Breast epithelium (tissue), 4 donors: Measurements from ENCODE around the gene EIF2B2. TPM values are rescaled to one million over a fixed set of nuclear protein-coding genes. Genes with fewer than 3 reads are reported as not detected.
A peak's percentile ranks its signal among the peaks of the same experiment; 100 is the strongest.

ENCODE experiments used
- DNase-seq, 2 donors: peaks; one replicate each; pipeline ENCODE4 v3.0.0-alpha.2; 2019; ENCODE audit warnings: low spot score in 2 of 2
- H3K27ac ChIP-seq, 2 donors: fragments of 200-600 bp; sonication (generic) in 1 of 2; one replicate each; pipeline ENCODE4 v1.5.1; 2016 to 2019; ENCODE audit warnings: mild to moderate bottlenecking in 1 of 2
- H3K27me3 ChIP-seq, 2 donors: fragments of 200-600 bp; sonication (generic) in 1 of 2; one replicate each; pipeline versions ENCODE4 v1.5.1 to v1.6.0; 2017 to 2019; ENCODE audit warnings: control low read depth in 1 of 2, mild to moderate bottlenecking in 1 of 2
- H3K36me3 ChIP-seq: fragments of 200-600 bp; one replicate; pipeline ENCODE4 v1.5.1; 2019
- H3K4me1 ChIP-seq, 2 donors: fragments of 200-600 bp; sonication (generic); one replicate each; pipeline ENCODE4 v1.5.1; 2016 to 2019; ENCODE audit warnings: control low read depth in 1 of 2
- H3K4me3 ChIP-seq, 3 donors: fragments of 200-600 bp; sonication (generic); 1 replicate in 2 of 3; 2 replicates in 1 of 3; pipeline ENCODE4 v1.5.1; 2016 to 2019; ENCODE audit warnings: mild to moderate bottlenecking in 3 of 3, moderate library complexity in 2 of 3
- H3K9me3 ChIP-seq, 2 donors: fragments of 200-600 bp; sonication (generic) in 1 of 2; one replicate each; pipeline ENCODE4 v1.5.1; 2016 to 2019; ENCODE audit warnings: control low read depth in 1 of 2
- POLR2A ChIP-seq: fragments of 450-650 bp; IDR thresholded peaks from one replicate; pipeline ENCODE4 v1.6.1; 2016; ENCODE audit warnings: antibody characterized with exemption, mild to moderate bottlenecking, moderate library complexity
- POLR2AphosphoS5 ChIP-seq, 3 donors: sonication (generic); formaldehyde crosslinking; IDR thresholded peaks; one replicate each; pipeline ENCODE4 v1.6.1; 2017; ENCODE audit warnings: antibody characterized with exemption in 3 of 3
- intact Hi-C: fragments of 100-400 bp; cut with DNase I; formaldehyde crosslinking; loops from one replicate; pipeline ENCODE4 v1.15.1; 2023; ENCODE audit warnings: low total_unique reads
- total RNA-seq, 3 donors: library from RNA; depleted of rRNA; stranded (reverse); fragments of >200 nt; gene quantifications; one replicate each; pipeline ENCODE4 v1.1.0, GENCODE V29; 2016
- TF ChIP-seq, protein P1 (sequence below), 3 donors: fragments of 450-650 bp; IDR thresholded peaks; one replicate each; pipeline ENCODE4 v1.5.1; 2016 to 2017; ENCODE audit warnings: antibody characterized with exemption in 3 of 3, mild to moderate bottlenecking in 3 of 3, moderate library complexity in 3 of 3

The EIF2B2 gene
- total RNA-seq, 3 donors from 2014 or later: 31.8 to 40.3 (median 36.0) TPM

DNA sequence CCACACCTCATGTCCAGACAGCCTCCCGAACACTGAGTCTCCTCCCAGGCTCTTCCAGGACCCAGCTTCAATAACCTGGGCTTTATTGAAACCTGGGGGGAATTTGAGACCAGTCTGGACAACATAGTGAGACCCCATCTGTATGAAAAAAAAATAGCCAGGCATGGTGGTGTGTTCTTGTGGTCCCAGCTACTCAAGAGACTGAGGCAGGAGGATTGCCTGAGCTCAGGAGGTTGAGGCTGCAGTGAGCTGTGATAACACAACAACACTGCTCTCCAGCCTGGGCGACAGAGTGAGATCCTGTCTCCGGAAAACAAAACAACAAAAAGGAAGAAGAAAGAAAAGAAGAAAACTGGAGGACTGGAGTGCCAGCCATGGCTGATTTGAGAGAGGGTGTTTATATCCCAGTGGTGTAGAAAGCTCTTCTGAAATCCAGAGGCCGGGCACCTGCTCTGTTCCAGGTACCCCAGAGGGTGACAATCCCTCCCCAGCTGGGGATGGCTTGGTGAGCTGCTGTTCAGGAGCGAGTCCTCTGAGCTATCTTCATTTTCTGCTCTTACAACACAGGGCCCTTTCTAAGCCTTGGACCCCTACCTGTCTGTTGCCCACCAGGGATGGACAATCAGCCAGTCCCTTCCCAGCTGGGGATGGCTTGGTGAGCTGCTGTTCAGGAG is 41.3 kb upstream of the EIF2B2 start:
- intact Hi-C loops: no loop called here

DNA sequence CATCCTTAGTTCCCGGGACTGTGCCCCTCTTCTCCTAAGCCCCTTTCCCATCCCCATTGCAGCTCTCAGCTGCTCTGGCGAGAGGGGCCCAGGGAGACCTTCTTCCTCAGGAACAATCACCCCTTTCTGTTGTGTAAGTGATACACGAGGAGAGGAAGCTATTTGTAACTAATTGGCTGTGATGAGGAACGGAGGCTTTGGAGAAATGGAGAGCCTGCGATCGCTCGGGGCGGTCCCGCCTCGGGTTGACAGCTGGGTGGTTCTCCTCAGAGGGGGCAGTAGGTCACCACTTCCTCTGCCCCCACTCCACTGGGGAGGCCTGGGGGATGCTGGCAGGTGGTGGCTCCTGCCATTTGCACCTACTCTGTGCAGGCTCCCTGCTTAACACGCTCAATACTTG is 40.7 kb upstream of the EIF2B2 start:
- Histone ChIP-seq H3K27ac (no peak overlapping the region), H3K27me3 (no peaks in the 10 kb centered on the region), H3K9me3 (no peaks in the 10 kb centered on the region), H3K4me1 (no peaks in the 10 kb centered on the region), H3K4me3 (no peak overlapping the region), H3K36me3 (no peaks in the 10 kb centered on the region)
- no peak for DNase-seq
- intact Hi-C loops: no loop called here
- TF ChIP-seq POLR2AphosphoS5 (IDR thresholded peaks at IDR 0.05): no peak
- no peak for TF ChIP-seq POLR2A
- TF ChIP-seq, protein P1, sequence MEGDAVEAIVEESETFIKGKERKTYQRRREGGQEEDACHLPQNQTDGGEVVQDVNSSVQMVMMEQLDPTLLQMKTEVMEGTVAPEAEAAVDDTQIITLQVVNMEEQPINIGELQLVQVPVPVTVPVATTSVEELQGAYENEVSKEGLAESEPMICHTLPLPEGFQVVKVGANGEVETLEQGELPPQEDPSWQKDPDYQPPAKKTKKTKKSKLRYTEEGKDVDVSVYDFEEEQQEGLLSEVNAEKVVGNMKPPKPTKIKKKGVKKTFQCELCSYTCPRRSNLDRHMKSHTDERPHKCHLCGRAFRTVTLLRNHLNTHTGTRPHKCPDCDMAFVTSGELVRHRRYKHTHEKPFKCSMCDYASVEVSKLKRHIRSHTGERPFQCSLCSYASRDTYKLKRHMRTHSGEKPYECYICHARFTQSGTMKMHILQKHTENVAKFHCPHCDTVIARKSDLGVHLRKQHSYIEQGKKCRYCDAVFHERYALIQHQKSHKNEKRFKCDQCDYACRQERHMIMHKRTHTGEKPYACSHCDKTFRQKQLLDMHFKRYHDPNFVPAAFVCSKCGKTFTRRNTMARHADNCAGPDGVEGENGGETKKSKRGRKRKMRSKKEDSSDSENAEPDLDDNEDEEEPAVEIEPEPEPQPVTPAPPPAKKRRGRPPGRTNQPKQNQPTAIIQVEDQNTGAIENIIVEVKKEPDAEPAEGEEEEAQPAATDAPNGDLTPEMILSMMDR (IDR thresholded peaks at IDR 0.05): no peak

More for the DNA sequence above, 41.3 kb upstream of the EIF2B2 start:
- Histone ChIP-seq H3K36me3 (no peaks in the 10 kb centered on the region), H3K9me3 (no peaks in the 10 kb centered on the region), H3K4me3 (no peak overlapping the region), H3K27me3 (no peaks in the 10 kb centered on the region), H3K4me1 (no peaks in the 10 kb centered on the region), H3K27ac (no peak overlapping the region)
- no peak for TF ChIP-seq POLR2AphosphoS5 (IDR thresholded peaks at IDR 0.05)
- no peak for TF ChIP-seq POLR2A
- TF ChIP-seq, protein P1 (IDR thresholded peaks at IDR 0.05): no peak
- no peak for DNase-seq

DNA sequence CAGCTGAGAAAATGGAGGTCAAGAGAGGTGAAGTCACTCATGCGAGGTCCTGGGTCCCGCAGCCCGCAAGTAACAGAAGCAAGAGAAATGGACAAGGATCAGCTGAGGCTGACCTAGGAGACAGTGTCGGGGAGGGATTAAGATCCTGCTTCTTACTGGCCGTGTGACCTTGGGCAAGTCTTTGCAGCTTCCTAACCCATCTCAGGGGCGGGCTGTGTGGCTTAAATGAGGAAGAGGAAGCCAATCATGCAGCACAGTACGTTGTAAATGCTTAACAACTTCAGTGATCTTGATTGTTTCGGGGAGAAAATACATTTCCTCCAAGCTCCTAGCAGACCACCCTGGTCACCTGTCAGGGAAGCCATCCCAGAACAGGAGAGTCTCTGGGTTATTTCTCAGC is 40.2 kb upstream of the EIF2B2 start:
- no peak for DNase-seq
- Histone ChIP-seq H3K4me1 (no peaks in the 10 kb centered on the region), H3K9me3 (no peaks in the 10 kb centered on the region), H3K27ac (no peak overlapping the region), H3K27me3 (no peaks in the 10 kb centered on the region), H3K4me3 (no peak overlapping the region), H3K36me3 (no peaks in the 10 kb centered on the region)
- intact Hi-C loops: no loop called here
- TF ChIP-seq POLR2AphosphoS5 (IDR thresholded peaks at IDR 0.05) (no peak), POLR2A (no peak)

DNA sequence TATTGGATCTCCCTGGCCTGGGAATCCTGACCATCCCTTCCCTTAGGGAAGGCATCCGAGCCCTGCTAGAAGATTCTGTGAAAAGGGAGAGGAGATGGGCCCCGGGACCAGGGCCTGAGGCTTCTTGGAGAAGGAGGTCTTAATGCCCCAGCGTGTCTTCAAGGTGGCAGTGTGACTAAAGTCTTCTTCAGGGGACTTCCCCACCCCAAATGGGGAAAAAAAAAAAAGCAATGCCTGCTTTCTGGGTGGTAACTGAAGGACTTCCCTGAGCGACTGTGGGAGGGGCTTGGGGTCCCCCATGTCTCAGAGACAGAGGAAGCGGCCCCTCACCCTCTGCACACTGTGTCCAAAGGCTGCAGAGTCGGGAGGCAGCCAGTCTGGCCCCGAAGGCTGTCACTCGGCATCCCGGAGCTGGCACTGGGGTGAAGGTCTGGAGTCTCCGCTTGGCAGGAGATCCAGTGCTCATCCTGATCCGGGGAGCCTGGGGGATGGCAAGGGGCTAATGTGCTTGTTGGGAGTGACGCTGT is 39.5 kb upstream of the EIF2B2 start:
- Histone ChIP-seq H3K27ac (peak overlapping the region; percentile 52 to 68), H3K9me3 (no peaks in the 10 kb centered on the region), H3K27me3 (no peaks in the 10 kb centered on the region), H3K36me3 (no peaks in the 10 kb centered on the region), H3K4me3 (no peak overlapping the region), H3K4me1 (no peaks in the 10 kb centered on the region)
- no peak for DNase-seq
- intact Hi-C loops: no loop called here
- TF ChIP-seq POLR2A: no peak
- TF ChIP-seq POLR2AphosphoS5 (IDR thresholded peaks at IDR 0.05): no peak
- TF ChIP-seq, protein P1 (IDR thresholded peaks at IDR 0.05): no peak

DNA sequence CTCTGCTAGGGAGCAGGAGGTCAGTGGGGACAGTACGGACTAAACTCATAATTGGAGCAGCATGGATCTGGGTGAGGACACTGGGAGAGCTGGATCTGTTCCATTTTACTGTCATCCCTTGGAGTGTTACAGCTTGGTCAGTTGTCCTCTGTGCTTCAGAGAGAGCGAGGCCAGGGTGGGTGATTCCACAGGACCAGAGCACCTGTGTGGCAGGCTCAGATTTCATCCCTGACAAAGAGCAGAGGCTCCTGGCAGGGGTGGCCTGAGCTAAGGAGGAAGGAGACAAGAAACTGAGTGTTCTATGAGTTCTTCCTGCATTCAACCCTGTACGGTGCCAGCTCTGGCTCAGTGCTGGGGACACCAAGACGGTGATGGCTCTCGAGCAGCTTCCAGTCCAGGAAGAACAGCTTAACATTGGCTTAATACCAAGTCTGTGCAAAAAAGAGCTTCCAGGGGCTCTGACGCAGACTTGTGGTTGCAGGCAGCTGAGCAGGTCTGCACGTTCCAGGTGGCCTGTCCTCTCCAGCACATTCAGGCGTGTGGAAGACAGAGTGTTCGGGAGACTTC is 38.9 kb upstream of the EIF2B2 start:
- DNase-seq: peak in 1 of 2 donors; percentile 66
- Histone ChIP-seq H3K9me3 (no peaks in the 10 kb centered on the region), H3K27ac (peak overlapping the region; percentile 52 to 68), H3K4me3 (no peak overlapping the region), H3K4me1 (no peaks in the 10 kb centered on the region), H3K27me3 (no peaks in the 10 kb centered on the region), H3K36me3 (no peaks in the 10 kb centered on the region)
- TF ChIP-seq POLR2A: no peak
- TF ChIP-seq POLR2AphosphoS5 (IDR thresholded peaks at IDR 0.05): no peak
- TF ChIP-seq, protein P1 (IDR thresholded peaks at IDR 0.05): no peak
- intact Hi-C loops: no loop called here
